HG03354 (cell line): ENCODE results near the gene SYP.

Source experiments
- ATAC-seq: cut with Tn5 transposase; IDR thresholded peaks from one replicate; pipeline ENCODE4 v1.9.1; 2021; ENCODE audit warnings: mild to moderate bottlenecking; ENCODE audit not compliant: unreplicated experiment, poor library complexity, severe bottlenecking

Gene SYP

GRCh38 chrX:49199906-49200771 is at the start of gene SYP:
Gene SYP, minus strand, starts transcription at chrX:49200193. Its CDS starts 7 bp downstream, at chrX:49200186.
- peak; percentile 97 for ATAC-seq

GRCh38 chrX:49249616-49250015 is 49.6 kb upstream of the SYP start:
- ATAC-seq, result no peak

GRCh38 chrX:49249071-49249470 is 49.1 kb upstream of the SYP start:
- ATAC-seq, result no peak

GRCh38 chrX:49247916-49248811 is 48.2 kb upstream of the SYP start:
- no peak for ATAC-seq

- no peak for ATAC-seq
Measured at GRCh38 chrX:49247346-49247745, 47.4 kb upstream of the SYP start.

- ATAC-seq, result no peak
Measured at GRCh38 chrX:49246541-49246940, 46.5 kb upstream of the SYP start.

GRCh38 chrX:49244207-49244606 is 44.2 kb upstream of the SYP start:
- no peak for ATAC-seq

GRCh38 chrX:49243166-49243565 is 43.2 kb upstream of the SYP start:
- ATAC-seq, result no peak

- no peak for ATAC-seq
Measured at GRCh38 chrX:49242545-49243066, 42.6 kb upstream of the SYP start.

- no peak for ATAC-seq
Measured at GRCh38 chrX:49238735-49239134, 38.7 kb upstream of the SYP start.

- no peak for ATAC-seq
Measured at GRCh38 chrX:49237060-49237459, 37.1 kb upstream of the SYP start.

GRCh38 chrX:49233887-49234555 is 34.0 kb upstream of the SYP start:
- ATAC-seq, result no peak

GRCh38 chrX:49233176-49233575 is 33.2 kb upstream of the SYP start, which contains the start of gene CACNA1F:
Gene CACNA1F, minus strand, starts transcription at chrX:49233340. Its CDS starts 31 bp downstream, at chrX:49233309.
- no peak for ATAC-seq

GRCh38 chrX:49232525-49232924 is 32.5 kb upstream of the SYP start:
- ATAC-seq, result no peak

GRCh38 chrX:49231333-49232000 is 31.5 kb upstream of the SYP start:
- ATAC-seq, result no peak

- ATAC-seq, result peak; percentile 59
Measured at GRCh38 chrX:49230500-49231232, 30.7 kb upstream of the SYP start.

GRCh38 chrX:49228185-49228584 is 28.2 kb upstream of the SYP start:
- ATAC-seq, result no peak

GRCh38 chrX:49227726-49228125 is 27.7 kb upstream of the SYP start:
- no peak for ATAC-seq

- ATAC-seq, result no peak
Measured at GRCh38 chrX:49226946-49227345, 27.0 kb upstream of the SYP start.
